HS-27A (cell line): ENCODE measurements around the gene FNDC3A.

Experiments
- DNase-seq: peaks from one replicate; pipeline ENCODE4 v3.0.0-alpha.2; 2012; ENCODE audit warnings: low read depth, missing footprints

FNDC3A gene

GRCh38 chr13:48975856-48976575, at the start of gene FNDC3A:
Gene FNDC3A, plus strand, starts transcription at chr13:48975912. Its CDS starts 30,279 bp downstream, at chr13:49006191.
- DNase-seq: peak; percentile 42

- no peak for DNase-seq
Measured at GRCh38 chr13:48928757-48929430, 46.8 kb upstream of the FNDC3A start.

GRCh38 chr13:48930918-48931317, 44.8 kb upstream of the FNDC3A start:
- DNase-seq: no peak

GRCh38 chr13:48938308-48938943, 37.3 kb upstream of the FNDC3A start:
- DNase-seq: no peak

GRCh38 chr13:48939728-48940127, 36.0 kb upstream of the FNDC3A start:
- no peak for DNase-seq

GRCh38 chr13:48942131-48942530, 33.6 kb upstream of the FNDC3A start:
- DNase-seq: no peak

GRCh38 chr13:48944221-48944620, 31.5 kb upstream of the FNDC3A start:
- DNase-seq: no peak

GRCh38 chr13:48945626-48946025, 30.1 kb upstream of the FNDC3A start:
- DNase-seq: no peak

- no peak for DNase-seq
Measured at GRCh38 chr13:48946163-48946562, 29.5 kb upstream of the FNDC3A start.

GRCh38 chr13:48949566-48950500, 25.9 kb upstream of the FNDC3A start:
- DNase-seq: no peak

GRCh38 chr13:48950501-48950875, 25.2 kb upstream of the FNDC3A start:
- no peak for DNase-seq

GRCh38 chr13:48954081-48954480, 21.6 kb upstream of the FNDC3A start:
- no peak for DNase-seq

- no peak for DNase-seq
Measured at GRCh38 chr13:48955536-48955935, 20.2 kb upstream of the FNDC3A start.

- no peak for DNase-seq
Measured at GRCh38 chr13:48961379-48961778, 14.3 kb upstream of the FNDC3A start.

- no peak for DNase-seq
Measured at GRCh38 chr13:48962281-48962680, 13.4 kb upstream of the FNDC3A start.

GRCh38 chr13:48965736-48966135, 10.0 kb upstream of the FNDC3A start:
- no peak for DNase-seq

- no peak for DNase-seq
Measured at GRCh38 chr13:48969685-48970084, 6.0 kb upstream of the FNDC3A start.

- DNase-seq: no peak
Measured at GRCh38 chr13:48973845-48974431, 1.8 kb upstream of the FNDC3A start.

GRCh38 chr13:48975101-48975855, 434 bp upstream of the FNDC3A start:
- DNase-seq: peak; percentile 22

GRCh38 chr13:48976576-48977285, 1.0 kb downstream of the FNDC3A start:
- DNase-seq: no peak
